CD14-positive monocyte (primary cell): ENCODE results near the gene S100A1. TPM values are rescaled to one million over a fixed set of nuclear protein-coding genes. Genes with fewer than 3 reads are reported as not detected.
"Not testable (repeated sequence)": the region's sequence is repeated elsewhere in the genome, so short reads cannot be mapped to it uniquely, and the experiment has no call there.

Experiments
- DNase-seq, 3 donors: peaks; one replicate each; pipeline ENCODE4 v3.0.0-alpha.2; 2011 to 2022
- H2AFZ ChIP-seq: 2 replicates; pipeline ENCODE4 v1.6.0; 2012; ENCODE audit warnings: mild to moderate bottlenecking, low read depth, low read length, inconsistent platforms; ENCODE audit not compliant: insufficient read depth, poor library complexity, severe bottlenecking
- H3K27ac ChIP-seq, 2 donors: 1 replicate in 1 of 2; 2 replicates in 1 of 2; pipeline ENCODE4 v1.5.1; 2012 to 2013; ENCODE audit warnings: low read length in 2 of 2, control low read depth in 1 of 2, inconsistent platforms in 1 of 2, low read depth in 1 of 2, mild to moderate bottlenecking in 1 of 2
- H3K27me3 ChIP-seq, 2 donors: one replicate each; pipeline versions ENCODE4 v1.6.0 to v1.6.1; 2011 to 2013; ENCODE audit warnings: low read length in 2 of 2; ENCODE audit not compliant: control insufficient read depth in 2 of 2, insufficient read depth in 2 of 2
- H3K36me3 ChIP-seq, 2 donors: replicated peaks in 1 of 2; 1 replicate in 1 of 2; 2 replicates in 1 of 2; pipeline versions ENCODE4 v1.5.1 to v1.6.1; 2012 to 2013; ENCODE audit warnings: low read length in 2 of 2, control low read depth in 1 of 2, inconsistent platforms in 1 of 2, mild to moderate bottlenecking in 1 of 2; ENCODE audit not compliant: insufficient read depth in 2 of 2, control insufficient read depth in 1 of 2
- H3K4me1 ChIP-seq, 2 donors: 1 replicate in 1 of 2; 2 replicates in 1 of 2; pipeline versions ENCODE4 v1.5.1 to v1.6.1; 2012 to 2013; ENCODE audit warnings: low read length in 2 of 2, control low read depth in 1 of 2, inconsistent platforms in 1 of 2, mild to moderate bottlenecking in 1 of 2, moderate library complexity in 1 of 2; ENCODE audit not compliant: insufficient read depth in 2 of 2, control insufficient read depth in 1 of 2
- H3K4me2 ChIP-seq: replicated peaks from 2 replicates; pipeline ENCODE3; 2012; ENCODE audit warnings: low read length, moderate library complexity, mild to moderate bottlenecking; ENCODE audit not compliant: poor library complexity, severe bottlenecking; ENCODE audit errors: extremely low read depth
- H3K4me3 ChIP-seq, 3 experiments: fragments of 200-600 bp in 1 of 3; sonication (generic) in 1 of 3; replicated peaks in 1 of 3; 1 replicate in 2 of 3; 2 replicates in 1 of 3; pipeline ENCODE4 v1.5.1; 2011 to 2013; ENCODE audit warnings: low read length in 3 of 3, mild to moderate bottlenecking in 3 of 3, control low read depth in 2 of 3, low read depth in 2 of 3, inconsistent platforms in 1 of 3, moderate library complexity in 1 of 3
- H3K79me2 ChIP-seq: 2 replicates; pipeline ENCODE4 v1.6.0; 2012; ENCODE audit warnings: mild to moderate bottlenecking, control low read depth, inconsistent platforms, low read length, moderate library complexity; ENCODE audit not compliant: insufficient read depth
- H3K9ac ChIP-seq: 2 replicates; pipeline ENCODE4 v1.6.0; 2017; ENCODE audit warnings: low read length, mild to moderate bottlenecking; ENCODE audit not compliant: insufficient read depth, poor library complexity, severe bottlenecking
- H3K9me3 ChIP-seq, 2 donors: replicated peaks in 1 of 2; 1 replicate in 1 of 2; 2 replicates in 1 of 2; pipeline versions ENCODE4 v1.5.1 to v1.6.1; 2012 to 2013; ENCODE audit warnings: low read length in 2 of 2, control low read depth in 1 of 2; ENCODE audit not compliant: control insufficient read depth in 1 of 2, insufficient read depth in 1 of 2
- H4K20me1 ChIP-seq: 2 replicates; pipeline ENCODE4 v1.6.0; 2012; ENCODE audit warnings: mild to moderate bottlenecking, low read length, control low read depth, moderate library complexity; ENCODE audit not compliant: insufficient read depth
- H3K27ac Mint-ChIP-seq, 7 donors: one replicate each; pipeline ENCODE4 v1.8.0; 2020; ENCODE audit warnings: mild to moderate bottlenecking in 7 of 7, mixed read lengths in 7 of 7, moderate library complexity in 6 of 7, inconsistent platforms in 2 of 7
- H3K27me3 Mint-ChIP-seq, 3 donors: one replicate each; pipeline ENCODE4 v1.8.0; 2021 to 2022; ENCODE audit warnings: low read depth in 3 of 3, mild to moderate bottlenecking in 3 of 3, mixed read lengths in 3 of 3, moderate library complexity in 3 of 3, inconsistent platforms in 1 of 3
- H3K36me3 Mint-ChIP-seq, 2 donors: one replicate each; pipeline ENCODE4 v1.8.0; 2020; ENCODE audit warnings: mixed read lengths in 2 of 2, inconsistent platforms in 1 of 2, mild to moderate bottlenecking in 1 of 2
- H3K4me1 Mint-ChIP-seq: one replicate; pipeline ENCODE4 v1.8.0; 2020; ENCODE audit warnings: mild to moderate bottlenecking, mixed read lengths
- H3K4me3 Mint-ChIP-seq, 2 donors: one replicate each; pipeline ENCODE4 v1.8.0; 2020; ENCODE audit warnings: mild to moderate bottlenecking in 2 of 2, mixed read lengths in 2 of 2, moderate library complexity in 1 of 2
- H3K9me3 Mint-ChIP-seq, 7 donors: one replicate each; pipeline ENCODE4 v1.8.0; 2020 to 2022; ENCODE audit warnings: mixed read lengths in 7 of 7, mild to moderate bottlenecking in 6 of 7, moderate library complexity in 6 of 7, inconsistent platforms in 2 of 7
- CTCF ChIP-seq: fragments of 200-600 bp; IDR thresholded peaks from one replicate; pipeline ENCODE4 v1.8.0; 2022; ENCODE audit warnings: antibody characterized with exemption, mild to moderate bottlenecking
- WGBS: methylation state at CpG from one replicate; pipeline ENCODE4 v1.1.5; 2013; ENCODE audit warnings: missing lambda C conversion rate; ENCODE audit not compliant: insufficient coverage; 5-methylcytosine and 5-hydroxymethylcytosine counted together
- intact Hi-C, 2 donors: fragments of 100-400 bp; cut with micrococcal nuclease; formaldehyde crosslinking; loops; one replicate each; pipeline versions ENCODE4 v1.15.0 to v1.15.1; 2023
- polyA plus RNA-seq, 3 donors: library from polyadenylated mRNA; depleted of rRNA in 1 of 3; unstranded in 2 of 3; stranded (reverse) in 1 of 3; fragments of 300-500 nt in 2 of 3; fragments of >200 nt in 1 of 3; fragmentation: Illumina TruSeq in 2 of 3; gene quantifications; 1 replicate in 2 of 3; 2 replicates in 1 of 3; pipeline ENCODE4 v1.2.3, GENCODE V29; 2012 to 2021

The S100A1 gene
- polyA plus RNA-seq, 3 donors = not detected

- Histone ChIP-seq H3K4me2 (peak within 1 kb of the TSS; percentile 92), H3K36me3 (peaks cover 21 to 36% of the 10 kb centered on the region in 2 donors), H4K20me1 (no peaks in the 10 kb centered on the region), H3K4me3 (peak within 1 kb of the TSS; percentile 90 to 95 (median 93)), H3K79me2 (peaks cover 39% of the 10 kb centered on the region), H3K9me3 (no peaks in the 10 kb centered on the region), H3K4me1 (peaks cover 9 to 18% of the 10 kb centered on the region in 2 donors), H2AFZ (peak within 1 kb of the TSS; percentile 69), H3K9ac (peak within 1 kb of the TSS; percentile 85), H3K27ac (peak within 1 kb of the TSS; percentile 81 to 88), H3K27me3 (no peaks in the 10 kb centered on the region)
- H3K36me3 Mint-ChIP-seq = peaks cover 29 to 35% of the 10 kb centered on the region in 2 donors
- intact Hi-C loops = loop anchor here in 1 of 2 donors (1.0 to 5.0 kb wide), 3 partner anchors 12 to 56 kb away; partner anchors contain the start of gene CHTOP
- no peaks in the 10 kb centered on the region for H3K9me3 Mint-ChIP-seq
- WGBS = under 1% methylated on average over 28 of the region's 35 CpGs
- H3K27me3 Mint-ChIP-seq = no peaks in the 10 kb centered on the region
- TF ChIP-seq CTCF = no peak
- H3K4me1 Mint-ChIP-seq = peaks cover 17% of the 10 kb centered on the region
- H3K27ac Mint-ChIP-seq = peak within 1 kb of the TSS in 3 of 7 donors; percentile 17 to 78 (median 59)
- peak; percentile 98 to 100 (median 99) for DNase-seq
- no peak within 1 kb of the TSS for H3K4me3 Mint-ChIP-seq
Observed at GRCh38 chr1:153670859-153671627, 42.8 kb downstream of the S100A1 start, which contains the start of gene ILF2. Gene ILF2, minus strand, starts transcription at chr1:153670993. Its CDS starts 71 bp downstream, at chr1:153670922.

GRCh38 chr1:153671628-153672353, 43.6 kb downstream of the S100A1 start:
- not testable (repeated sequence) for H3K9me3 Mint-ChIP-seq, H3K4me3 Mint-ChIP-seq, H3K9me3 ChIP-seq, H4K20me1 ChIP-seq, H3K27me3 ChIP-seq, H3K27me3 Mint-ChIP-seq
- peak overlapping the region in 5 of 7 donors; percentile 13 to 78 (median 69) for H3K27ac Mint-ChIP-seq
- Histone ChIP-seq H3K79me2 (peaks cover 39% of the 10 kb centered on the region), H3K9ac (peak overlapping the region; percentile 54), H2AFZ (peak overlapping the region; percentile 53), H3K27ac (peak overlapping the region; percentile 63 to 72), H3K4me2 (peak overlapping the region; percentile 92), H3K4me1 (peaks cover 9 to 18% of the 10 kb centered on the region in 2 donors), H3K4me3 (peak overlapping the region; percentile 52 to 95 (median 90)), H3K36me3 (peaks cover 15 to 29% of the 10 kb centered on the region in 2 donors)
- peaks cover 17% of the 10 kb centered on the region for H3K4me1 Mint-ChIP-seq
- DNase-seq = peak in 2 of 3 donors; percentile 27 to 31
- H3K36me3 Mint-ChIP-seq = peaks cover 22 to 28% of the 10 kb centered on the region in 2 donors
- 38% methylated on average over 4 of the region's 28 CpGs for WGBS
- intact Hi-C loops = loop anchor here in 1 of 2 donors (2.0 to 5.0 kb wide), 2 partner anchors 39 to 55 kb away; partner anchors contain the start of gene CHTOP
